Activated CD4-positive, alpha-beta T cell treated with anti-CD3 and anti-CD28 coated beads, Interleukin-2, amount 10 ng/mL, durations not matched to agents 7 days and 5 days (primary cell): ENCODE measurements around the gene IGLL5. TPM values are rescaled to one million over a fixed set of nuclear protein-coding genes. Genes with fewer than 3 reads are reported as not detected.

ENCODE experiments used
- CTCF ChIA-PET: fragments of 350-600 bp; sonication (Branson Sonifier 250); formaldehyde crosslinking; loops from one replicate; lab custom pipeline; 2021; ENCODE audit warnings: antibody characterized with exemption; lab: Charles Lee
- POLR2A ChIA-PET: fragments of 350-600 bp; sonication (Branson Sonifier 250); formaldehyde crosslinking; loops from one replicate; lab custom pipeline; 2021; ENCODE audit warnings: antibody characterized with exemption; lab: Charles Lee
- DNase-seq: peaks from one replicate; pipeline ENCODE4 v3.0.0-alpha.2; 2020
- H3K27ac Mint-ChIP-seq: one replicate; pipeline ENCODE4 v1.8.0; 2021; ENCODE audit warnings: mild to moderate bottlenecking, moderate library complexity, mixed read lengths
- H3K27me3 Mint-ChIP-seq: one replicate; pipeline ENCODE4 v1.8.0; 2021; ENCODE audit warnings: mixed read lengths
- H3K36me3 Mint-ChIP-seq: one replicate; pipeline ENCODE4 v1.8.0; 2021; ENCODE audit warnings: low read depth, mixed read lengths
- H3K4me1 Mint-ChIP-seq: one replicate; pipeline ENCODE4 v1.8.0; 2021; ENCODE audit warnings: mixed read lengths
- H3K4me3 Mint-ChIP-seq: one replicate; pipeline ENCODE4 v1.8.0; 2021; ENCODE audit warnings: mild to moderate bottlenecking, moderate library complexity, mixed read lengths
- H3K9me3 Mint-ChIP-seq: one replicate; pipeline ENCODE4 v1.8.0; 2021; ENCODE audit warnings: mixed read lengths
- total RNA-seq, 2 experiments: library from RNA; stranded (reverse); gene quantifications; one replicate each; pipeline ENCODE4 v1.2.3, GENCODE V29; 2021

IGLL5 gene
- total RNA-seq, 2 experiments from 2014 or later, result not detected

DNA sequence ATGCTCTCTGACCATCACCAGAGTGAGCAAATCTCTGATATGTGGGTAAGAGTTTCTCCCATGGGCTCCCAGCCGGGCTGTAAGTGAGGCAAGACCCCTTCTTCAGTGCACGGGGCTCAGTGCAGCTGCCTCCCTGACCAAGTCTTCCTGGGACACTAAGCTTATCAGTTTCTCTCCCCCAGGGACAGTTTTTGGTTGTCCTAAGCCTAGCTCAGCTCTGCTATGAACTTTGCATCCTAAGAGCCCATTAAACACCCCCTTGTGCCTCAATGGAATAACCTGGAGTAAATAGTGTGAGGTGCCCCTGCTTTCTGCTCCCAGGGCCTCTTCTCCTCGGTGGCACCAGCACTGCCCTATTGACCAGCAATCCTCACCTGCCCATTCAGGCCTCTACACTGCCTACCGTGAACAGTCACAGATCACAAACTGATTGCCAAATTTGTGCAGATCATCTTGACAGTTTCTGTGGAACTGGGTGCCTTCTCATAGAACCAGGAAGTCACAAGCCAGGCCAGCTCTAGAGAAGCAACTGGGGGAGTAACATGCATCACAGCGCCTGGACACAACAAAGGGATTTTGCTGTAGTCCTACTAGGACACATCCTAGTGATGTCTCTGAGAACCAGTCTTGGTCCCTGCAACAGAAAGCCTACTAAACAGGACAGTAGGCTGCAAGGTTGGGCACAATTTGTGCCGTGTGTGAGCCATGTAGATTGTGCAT lies 19.5 kb upstream of the IGLL5 start:
- peaks cover 5% of the 10 kb centered on the region for H3K9me3 Mint-ChIP-seq
- no peak overlapping the region for H3K27ac Mint-ChIP-seq
- ChIA-PET CTCF (interaction anchor here (1.0 kb wide), 1 partner anchor 20 kb away, joined by 4 read pairs; no protein-coding TSS in a partner anchor), POLR2A (no interaction called here)
- peaks cover 42% of the 10 kb centered on the region for H3K27me3 Mint-ChIP-seq
- H3K4me1 Mint-ChIP-seq, result peaks cover 37% of the 10 kb centered on the region
- no peak overlapping the region for H3K4me3 Mint-ChIP-seq
- DNase-seq, result no peak
- H3K36me3 Mint-ChIP-seq, result no peaks in the 10 kb centered on the region

DNA sequence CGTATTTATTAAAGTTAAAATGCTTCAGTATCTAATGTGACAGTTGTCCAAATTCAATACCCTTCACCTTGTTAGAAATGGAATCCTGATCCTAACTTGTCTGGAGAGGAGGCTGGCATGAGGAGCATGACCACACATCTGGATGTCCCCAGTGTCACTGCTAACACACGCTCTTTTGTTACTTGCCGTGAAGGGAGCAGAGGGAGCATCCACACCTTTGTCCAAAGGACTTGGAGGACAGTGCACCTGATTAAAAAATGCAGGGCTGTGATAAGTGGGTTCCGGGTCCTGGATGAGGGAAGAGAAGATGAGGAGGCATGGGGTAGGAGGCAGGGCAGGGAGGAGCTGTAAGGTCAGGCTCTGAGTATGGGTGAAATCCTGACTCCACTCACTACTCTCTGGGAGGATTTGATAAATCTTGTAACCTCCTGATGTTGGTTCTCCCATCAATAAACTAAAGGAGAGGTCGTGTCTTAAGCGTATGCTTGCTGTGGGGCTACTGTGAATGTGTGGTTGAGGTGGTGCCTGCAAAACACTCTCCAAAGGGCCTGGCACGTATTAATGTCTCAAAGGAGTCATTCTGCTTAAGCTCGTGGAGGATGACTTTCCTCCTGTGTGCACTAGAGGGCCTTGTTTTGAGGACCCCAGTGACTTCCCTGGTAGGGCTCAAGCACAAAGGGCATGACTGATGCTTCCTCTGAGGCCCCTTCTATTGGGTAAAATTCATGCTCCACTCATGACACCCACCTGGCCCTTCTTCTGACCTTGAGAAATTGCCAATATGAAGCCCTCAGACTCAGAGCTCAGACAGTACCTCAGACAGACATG lies 16.8 kb upstream of the IGLL5 start:
- H3K27ac Mint-ChIP-seq, result no peak overlapping the region
- ChIA-PET POLR2A (no interaction called here), CTCF (interaction anchor here (1.0 to 1.4 kb wide), 2 partner anchors 22 to 26 kb away, joined by 3 to 4 read pairs; no protein-coding TSS in a partner anchor)
- H3K36me3 Mint-ChIP-seq, result no peaks in the 10 kb centered on the region
- peaks cover 3% of the 10 kb centered on the region for H3K9me3 Mint-ChIP-seq
- H3K4me1 Mint-ChIP-seq, result peaks cover 11% of the 10 kb centered on the region
- peak; percentile 5 for DNase-seq
- no peak overlapping the region for H3K4me3 Mint-ChIP-seq
- peaks cover 50% of the 10 kb centered on the region for H3K27me3 Mint-ChIP-seq

DNA sequence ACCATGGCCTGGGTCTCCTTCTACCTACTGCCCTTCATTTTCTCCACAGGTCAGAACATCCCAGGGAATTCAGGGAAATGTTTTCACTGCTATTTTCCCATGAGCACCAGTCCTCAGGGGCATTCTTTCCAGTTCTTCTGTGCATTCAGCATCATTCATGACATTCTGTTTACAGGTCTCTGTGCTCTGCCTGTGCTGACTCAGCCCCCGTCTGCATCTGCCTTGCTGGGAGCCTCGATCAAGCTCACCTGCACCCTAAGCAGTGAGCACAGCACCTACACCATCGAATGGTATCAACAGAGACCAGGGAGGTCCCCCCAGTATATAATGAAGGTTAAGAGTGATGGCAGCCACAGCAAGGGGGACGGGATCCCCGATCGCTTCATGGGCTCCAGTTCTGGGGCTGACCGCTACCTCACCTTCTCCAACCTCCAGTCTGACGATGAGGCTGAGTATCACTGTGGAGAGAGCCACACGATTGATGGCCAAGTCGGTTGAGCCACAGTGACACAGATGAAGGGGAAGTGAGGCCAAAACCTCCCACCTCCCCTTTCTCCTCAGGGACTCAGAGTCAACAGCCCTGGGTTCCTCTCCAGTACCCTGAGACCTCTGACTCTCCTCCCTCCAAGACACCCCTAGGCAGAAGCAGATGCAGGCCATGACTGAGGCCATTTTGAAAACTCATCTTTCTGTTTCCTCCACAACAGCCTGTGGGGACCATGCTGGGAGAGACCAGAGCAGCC lies 15.9 kb upstream of the IGLL5 start:
- CTCF ChIA-PET, result interaction anchor here (1.0 to 1.4 kb wide), 2 partner anchors 23 to 25 kb away, joined by 3 to 4 read pairs; no protein-coding TSS in a partner anchor

DNA sequence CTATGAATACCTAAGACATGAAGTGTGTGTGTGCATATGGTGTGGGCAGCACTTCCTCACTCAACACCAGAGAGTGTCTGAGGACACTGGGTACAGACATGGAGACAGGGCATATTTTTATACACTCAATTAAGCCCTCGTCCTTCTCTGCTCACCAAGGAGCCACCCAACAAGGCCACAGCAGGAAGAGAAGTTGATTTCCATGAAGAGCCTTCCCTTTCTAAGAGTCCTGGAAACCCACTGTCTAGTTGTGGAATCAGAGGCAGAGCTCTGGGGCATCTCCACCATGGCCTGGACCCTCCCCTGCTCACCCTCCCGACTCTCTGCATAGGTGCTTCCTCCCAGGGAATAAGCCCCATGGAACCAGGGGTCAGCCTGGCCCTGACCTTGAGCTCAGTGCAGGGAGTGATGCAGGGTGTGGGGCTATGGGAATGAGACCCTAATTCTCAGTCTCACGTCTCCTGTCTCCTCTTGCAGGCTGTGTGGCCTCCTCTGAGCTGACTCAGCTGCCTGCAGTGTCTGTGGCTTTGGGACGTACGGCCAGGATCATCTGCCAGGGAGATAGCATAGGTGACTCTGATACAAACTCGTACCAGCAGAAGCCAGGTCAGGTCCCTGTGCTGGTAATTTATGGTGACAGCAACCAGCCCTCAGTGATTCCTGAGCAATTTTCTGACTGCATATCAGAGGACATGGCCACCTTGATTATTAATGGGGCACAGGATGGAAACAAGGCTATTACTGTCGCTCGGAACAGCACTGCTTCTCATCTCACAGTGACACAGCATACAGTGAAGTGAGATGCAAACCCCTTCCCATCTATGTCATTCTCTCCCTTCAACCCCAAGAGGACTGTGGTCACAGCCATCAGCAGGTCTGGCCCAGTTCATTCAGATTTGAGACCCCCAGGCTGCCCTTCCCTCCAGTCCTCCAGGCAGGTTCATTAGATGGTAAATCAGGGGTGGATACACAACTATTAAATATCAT lies 14.6 kb upstream of the IGLL5 start:
- no peak for DNase-seq
- H3K27ac Mint-ChIP-seq, result no peak overlapping the region
- CTCF ChIA-PET, result interaction anchor here (1.2 kb wide), 1 partner anchor 24 kb away, joined by 3 read pairs; no protein-coding TSS in a partner anchor
- no peak overlapping the region for H3K4me3 Mint-ChIP-seq
- no peaks in the 10 kb centered on the region for H3K36me3 Mint-ChIP-seq
- POLR2A ChIA-PET, result no interaction called here
- H3K4me1 Mint-ChIP-seq, result no peaks in the 10 kb centered on the region
- peaks cover 3% of the 10 kb centered on the region for H3K9me3 Mint-ChIP-seq
- peaks cover 37% of the 10 kb centered on the region for H3K27me3 Mint-ChIP-seq

More for the DNA sequence above, 15.9 kb upstream of the IGLL5 start:
- Mint-ChIP-seq H3K27ac (no peak overlapping the region), H3K4me3 (no peak overlapping the region), H3K9me3 (peaks cover 3% of the 10 kb centered on the region), H3K4me1 (peaks cover 2% of the 10 kb centered on the region), H3K36me3 (no peaks in the 10 kb centered on the region), H3K27me3 (peaks cover 47% of the 10 kb centered on the region)
- peak; percentile 3 for DNase-seq
- POLR2A ChIA-PET, result no interaction called here

DNA sequence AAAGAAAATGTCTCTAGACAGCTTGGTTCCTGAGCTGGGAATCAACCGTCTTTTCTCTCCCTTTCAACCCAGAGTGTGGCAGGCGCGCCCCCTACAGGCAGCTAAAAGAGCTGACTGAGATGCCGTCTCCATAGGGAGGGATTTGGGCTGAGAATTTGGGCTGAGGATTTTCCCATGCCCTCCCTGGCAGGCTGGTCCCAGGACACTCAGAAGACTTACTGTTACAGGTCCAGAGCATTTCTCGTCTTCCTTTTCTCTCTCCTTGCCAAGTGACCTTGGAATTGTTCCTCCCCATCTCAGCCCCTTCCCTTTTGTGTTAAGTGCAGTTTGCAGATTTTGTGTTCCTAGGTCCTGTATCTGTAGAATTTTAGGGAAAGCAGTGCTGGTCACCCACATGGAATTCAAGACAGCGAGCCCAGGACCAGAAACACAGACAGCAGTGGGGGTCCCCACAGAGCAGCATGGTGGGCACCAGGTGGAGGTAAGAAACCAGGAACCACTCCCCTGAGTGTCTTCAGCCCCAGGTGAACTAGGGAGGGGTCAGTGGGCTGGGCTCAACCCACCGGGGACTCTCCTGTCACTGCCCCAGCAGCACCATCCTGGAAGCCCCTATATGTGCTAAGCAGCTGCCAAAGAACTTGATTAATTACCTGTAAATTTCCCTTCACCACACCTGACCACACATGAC lies 9.9 kb upstream of the IGLL5 start:
- H3K27ac Mint-ChIP-seq, result no peak overlapping the region
- H3K36me3 Mint-ChIP-seq, result no peaks in the 10 kb centered on the region
- ChIA-PET POLR2A (interaction anchor here (0.8 kb wide), 1 partner anchor 75 kb away, joined by 3 read pairs; no protein-coding TSS in a partner anchor), CTCF (interaction anchor here (0.6 to 2.1 kb wide), 12 partner anchors 8 to 124 kb away, joined by 3 to 14 read pairs (median 3); partner anchors contain the start of gene IGLL5)
- DNase-seq, result peak; percentile 83
- H3K4me1 Mint-ChIP-seq, result no peaks in the 10 kb centered on the region
- peaks cover 17% of the 10 kb centered on the region for H3K27me3 Mint-ChIP-seq
- H3K9me3 Mint-ChIP-seq, result peaks cover 3% of the 10 kb centered on the region
- no peak overlapping the region for H3K4me3 Mint-ChIP-seq

DNA sequence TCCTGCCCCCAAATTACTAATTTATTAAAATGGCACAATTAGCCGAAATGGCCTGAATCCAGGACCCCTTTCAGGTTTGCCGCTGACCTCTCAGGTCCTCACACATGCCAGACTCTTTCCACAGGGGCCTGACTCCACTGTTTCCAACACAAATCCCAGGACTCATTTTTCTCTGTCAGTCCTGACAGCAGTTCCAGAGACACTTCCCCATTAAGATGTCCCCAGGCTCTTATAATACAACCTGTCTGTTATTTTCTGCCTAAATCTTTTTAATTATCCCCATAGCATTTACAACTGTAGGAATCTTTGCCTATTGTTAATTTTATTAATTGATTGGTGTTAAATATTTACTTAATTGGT lies 9.4 kb upstream of the IGLL5 start:
- Mint-ChIP-seq H3K4me3 (no peak overlapping the region), H3K36me3 (no peaks in the 10 kb centered on the region), H3K27me3 (peaks cover 16% of the 10 kb centered on the region), H3K27ac (no peak overlapping the region), H3K9me3 (peaks cover 3% of the 10 kb centered on the region), H3K4me1 (no peaks in the 10 kb centered on the region)
- ChIA-PET CTCF (interaction anchor here (1.4 to 2.1 kb wide), 2 partner anchors 29 to 125 kb away, joined by 4 to 14 read pairs; no protein-coding TSS in a partner anchor), POLR2A (no interaction called here)
- no peak for DNase-seq

DNA sequence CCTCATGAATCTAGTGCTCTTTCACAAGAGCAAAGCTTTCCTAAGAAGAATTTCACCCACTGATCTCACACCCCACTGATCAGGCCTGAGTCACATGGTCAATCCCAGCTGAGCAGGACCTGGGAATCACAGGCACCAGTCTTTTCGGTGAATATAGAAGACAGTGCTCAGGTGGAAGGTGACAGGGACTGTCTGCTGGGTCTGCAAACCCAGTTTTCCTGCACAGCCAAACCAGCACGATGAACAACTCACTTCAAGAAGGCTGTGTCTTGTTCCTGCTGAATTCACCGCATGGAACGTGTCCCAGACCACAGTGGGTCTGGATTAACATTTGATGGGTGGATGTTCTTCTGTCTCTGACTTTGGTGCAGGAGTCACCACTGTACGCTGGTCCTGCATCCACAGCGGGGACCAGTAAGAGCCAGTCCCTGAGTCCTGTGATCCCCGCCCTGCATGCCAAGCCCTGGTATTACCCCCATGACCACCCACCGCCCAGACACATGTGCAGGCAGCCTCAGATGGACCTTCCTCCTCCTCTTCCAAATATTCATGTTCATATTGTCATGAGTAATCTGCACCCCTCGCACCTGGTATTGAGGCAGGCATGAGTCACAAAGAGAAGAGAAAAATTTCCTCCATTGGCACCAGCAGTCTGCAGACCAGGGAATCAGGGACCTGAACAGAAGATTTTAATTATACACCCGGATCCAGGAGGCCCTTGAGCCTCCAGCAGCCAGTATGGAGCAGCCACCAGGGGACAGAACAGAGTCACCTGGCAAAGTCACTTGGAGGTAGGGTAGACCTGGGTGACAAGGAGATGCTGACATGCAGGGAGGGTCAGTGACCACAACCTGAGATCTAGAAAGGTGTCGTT lies 8.6 kb upstream of the IGLL5 start:
- Mint-ChIP-seq H3K4me1 (peaks cover 5% of the 10 kb centered on the region), H3K27me3 (peaks cover 14% of the 10 kb centered on the region), H3K36me3 (no peaks in the 10 kb centered on the region), H3K4me3 (no peak overlapping the region), H3K27ac (no peak overlapping the region), H3K9me3 (peaks cover 3% of the 10 kb centered on the region)
- CTCF ChIA-PET, result interaction anchor here (0.8 to 6.4 kb wide), 6 partner anchors 30 to 126 kb away, joined by 3 to 41 read pairs (median 4); no protein-coding TSS in a partner anchor
- DNase-seq, result no peak
- POLR2A ChIA-PET, result no interaction called here

DNA sequence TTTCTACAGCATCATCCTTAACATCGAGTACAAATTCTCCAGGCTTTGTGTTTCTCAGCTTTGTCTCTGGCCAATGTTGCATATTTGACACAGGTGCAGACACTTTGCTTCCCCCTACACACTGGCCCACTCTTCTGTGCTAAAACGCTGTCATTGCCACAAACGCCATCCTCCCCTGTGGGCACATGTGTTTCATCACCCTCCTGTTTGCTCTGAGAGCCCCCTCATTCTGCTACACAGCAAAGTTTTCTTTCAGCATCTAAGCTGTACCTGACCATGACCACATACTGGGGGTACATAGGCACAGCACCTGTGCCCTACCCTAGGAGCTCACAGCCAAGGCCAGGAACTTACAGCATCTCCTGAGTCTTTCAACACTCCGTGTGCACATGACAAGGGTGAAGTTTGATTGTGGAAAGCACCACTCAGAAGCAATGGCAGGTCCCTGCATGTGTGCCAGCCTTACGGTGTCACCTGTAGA lies 7.9 kb upstream of the IGLL5 start:
- Mint-ChIP-seq H3K27me3 (peaks cover 12% of the 10 kb centered on the region), H3K4me1 (peaks cover 12% of the 10 kb centered on the region), H3K4me3 (no peak overlapping the region), H3K9me3 (peaks cover under 1% of the 10 kb centered on the region), H3K36me3 (no peaks in the 10 kb centered on the region), H3K27ac (no peak overlapping the region)
- DNase-seq, result no peak
- ChIA-PET POLR2A (no interaction called here), CTCF (interaction anchor here (0.8 to 6.4 kb wide), 6 partner anchors 31 to 126 kb away, joined by 3 to 41 read pairs (median 4); no protein-coding TSS in a partner anchor)

DNA sequence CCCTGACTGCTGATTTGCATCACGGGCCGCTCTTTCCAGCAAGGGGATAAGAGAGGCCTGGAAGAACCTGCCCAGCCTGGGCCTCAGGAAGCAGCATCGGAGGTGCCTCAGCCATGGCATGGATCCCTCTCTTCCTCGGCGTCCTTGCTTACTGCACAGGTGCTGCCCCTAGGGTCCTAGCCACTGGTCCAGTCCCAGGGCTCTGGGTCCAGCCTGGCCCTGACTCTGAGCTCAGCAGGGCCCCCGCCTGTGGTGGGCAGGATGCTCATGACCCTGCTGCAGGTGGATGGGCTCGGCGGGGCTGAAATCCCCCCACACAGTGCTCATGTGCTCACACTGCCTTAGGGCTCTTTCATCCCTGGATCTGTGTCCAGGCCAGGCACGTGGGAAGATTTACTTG lies 7.0 kb upstream of the IGLL5 start:
- CTCF ChIA-PET, result interaction anchor here (0.8 to 6.4 kb wide), 7 partner anchors 23 to 127 kb away, joined by 3 to 41 read pairs (median 4); no protein-coding TSS in a partner anchor
- no peak for DNase-seq
- Mint-ChIP-seq H3K9me3 (no peaks in the 10 kb centered on the region), H3K27me3 (peaks cover 12% of the 10 kb centered on the region), H3K4me1 (peaks cover 14% of the 10 kb centered on the region), H3K27ac (no peak overlapping the region), H3K36me3 (no peaks in the 10 kb centered on the region), H3K4me3 (no peak overlapping the region)
- POLR2A ChIA-PET, result no interaction called here
